GM18526 (cell line): ENCODE measurements around the gene SIVA1.

Experiments
- POLR2A ChIP-seq: IDR thresholded peaks from 3 replicates; pipeline ENCODE4 v1.6.1; 2011; ENCODE audit not compliant: insufficient read length; ENCODE audit errors: extremely low read depth

The SIVA1 gene

DNA sequence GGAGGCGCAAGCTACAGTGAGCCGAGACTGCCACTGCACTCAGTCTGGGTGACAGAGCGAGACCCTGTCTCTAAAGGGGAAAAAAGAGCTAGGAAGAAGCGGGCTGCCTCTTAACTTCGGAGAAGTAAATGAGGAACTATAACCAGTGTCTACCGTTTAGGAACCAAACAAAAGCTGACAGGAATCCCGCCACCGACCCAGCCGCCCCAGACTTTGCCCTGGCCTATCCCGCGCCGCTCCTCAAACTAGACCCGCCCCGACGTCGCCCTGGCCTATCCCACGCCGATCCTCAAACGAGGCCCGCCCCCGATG is 568 bp upstream of the SIVA1 start:
- TF ChIP-seq POLR2A = peak; percentile 21

DNA sequence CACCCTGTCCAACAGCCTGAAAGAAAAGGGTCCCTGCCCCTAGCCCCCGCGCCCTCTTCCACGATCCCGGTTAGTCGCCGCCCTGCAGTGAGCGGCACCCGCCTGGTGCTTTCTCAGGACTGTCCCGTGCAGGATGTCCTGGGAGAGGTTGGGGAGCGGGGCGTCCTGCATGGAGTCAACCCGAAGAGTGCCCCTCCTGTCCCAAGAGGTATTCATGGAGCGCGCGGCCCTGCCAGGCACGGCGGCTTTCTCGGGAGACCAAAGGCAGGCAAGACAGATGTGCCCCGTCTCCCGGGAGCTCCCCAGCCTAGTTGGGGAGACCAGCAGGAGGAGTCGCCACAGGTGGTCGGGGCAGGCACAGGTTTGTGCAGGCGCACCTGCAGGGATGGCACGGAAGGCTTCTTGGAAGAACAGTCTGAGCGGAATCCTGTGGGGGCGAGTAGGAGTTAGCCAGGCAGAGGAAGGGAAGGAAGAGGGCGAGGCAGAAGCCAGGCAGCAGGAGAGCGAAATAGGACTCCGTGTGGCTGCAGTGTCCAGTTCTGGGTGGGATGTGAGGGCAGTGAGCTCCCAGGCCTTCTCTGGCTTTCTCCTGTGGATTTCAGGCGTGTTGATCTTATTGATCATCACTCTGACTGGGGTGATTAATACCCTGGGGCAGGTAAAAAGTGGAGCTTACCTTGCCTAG is 723 bp downstream of the SIVA1 start:
- no peak for TF ChIP-seq POLR2A

DNA sequence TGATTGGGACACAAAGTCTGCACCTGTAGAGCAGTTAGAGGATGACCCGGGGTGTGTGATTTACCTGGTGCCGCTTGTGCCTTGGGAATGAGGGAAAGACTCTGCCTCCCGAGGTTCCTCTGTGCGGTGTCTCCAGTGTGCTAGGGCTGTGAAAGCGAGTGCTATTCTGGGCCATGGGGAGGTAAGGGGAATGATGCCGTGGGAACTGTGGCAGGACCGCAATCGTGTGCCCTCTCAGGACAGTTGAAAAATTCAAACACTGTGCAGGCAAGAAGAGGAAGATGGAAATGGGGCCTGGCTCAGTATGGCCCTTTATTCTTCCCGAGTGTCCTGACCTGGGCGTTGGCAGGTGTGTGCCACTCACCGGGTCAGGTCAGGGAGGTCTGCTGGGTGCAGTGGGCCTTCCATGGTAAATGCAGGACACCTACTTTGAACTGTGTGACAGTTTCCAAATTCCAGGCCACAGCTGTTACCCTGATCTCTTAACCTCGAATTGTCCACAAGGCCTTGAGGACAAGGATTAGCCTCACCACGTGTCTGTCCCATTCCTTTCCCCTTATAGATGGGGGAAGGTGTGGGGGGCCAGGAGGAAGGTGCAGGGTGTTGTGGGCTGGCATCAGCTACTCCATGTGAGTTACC is 1.4 kb downstream of the SIVA1 start:
- TF ChIP-seq POLR2A = no peak

DNA sequence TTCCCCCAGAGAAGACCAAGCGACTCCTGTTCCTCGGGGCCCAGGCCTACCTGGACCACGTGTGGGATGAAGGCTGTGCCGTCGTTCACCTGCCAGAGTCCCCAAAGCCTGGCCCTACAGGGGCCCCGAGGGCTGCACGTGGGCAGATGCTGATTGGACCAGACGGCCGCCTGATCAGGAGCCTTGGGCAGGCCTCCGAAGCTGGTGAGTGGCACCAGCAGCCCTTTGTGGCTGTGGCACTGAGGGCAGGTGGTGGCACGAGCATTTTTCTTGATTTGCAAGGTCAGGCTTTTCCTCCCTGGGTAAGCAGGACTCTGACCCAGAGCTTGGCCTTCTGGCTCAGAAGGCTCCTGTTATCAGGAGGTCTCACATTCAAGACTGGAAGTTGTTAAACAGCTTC is 2.7 kb downstream of the SIVA1 start:
- TF ChIP-seq POLR2A = no peak

DNA sequence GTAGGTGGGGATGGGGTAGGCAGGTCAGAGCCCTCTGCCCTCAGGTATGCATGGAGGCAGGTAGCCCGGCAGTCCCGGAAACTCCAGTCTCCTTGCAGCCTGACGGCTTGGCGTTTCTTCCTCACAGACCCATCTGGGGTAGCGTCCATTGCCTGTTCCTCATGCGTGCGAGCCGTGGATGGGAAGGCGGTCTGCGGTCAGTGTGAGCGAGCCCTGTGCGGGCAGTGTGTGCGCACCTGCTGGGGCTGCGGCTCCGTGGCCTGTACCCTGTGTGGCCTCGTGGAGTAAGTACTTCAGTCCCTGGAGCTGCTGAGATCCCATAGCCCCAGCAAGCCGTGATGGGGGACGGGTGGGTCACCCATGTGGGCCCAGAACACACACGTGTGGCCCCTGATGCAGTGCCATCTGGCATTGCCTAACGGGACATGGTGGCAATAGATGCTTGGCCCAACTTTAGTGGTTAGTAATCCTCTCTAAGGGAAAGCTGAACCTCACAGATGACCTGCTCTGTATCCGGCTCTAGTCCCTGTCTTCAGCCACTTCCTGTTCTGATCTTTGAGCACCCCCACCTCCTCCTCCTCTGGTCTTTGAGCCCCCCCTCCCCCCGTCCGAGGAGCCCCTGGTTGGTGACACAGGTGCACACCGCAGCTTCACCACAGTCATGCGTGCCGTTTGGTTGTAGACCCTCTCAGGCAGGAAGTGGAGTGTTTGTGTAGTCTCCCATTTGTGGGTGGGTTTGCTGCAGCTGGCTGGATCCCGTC is 3.7 kb downstream of the SIVA1 start:
- TF ChIP-seq POLR2A = no peak

DNA sequence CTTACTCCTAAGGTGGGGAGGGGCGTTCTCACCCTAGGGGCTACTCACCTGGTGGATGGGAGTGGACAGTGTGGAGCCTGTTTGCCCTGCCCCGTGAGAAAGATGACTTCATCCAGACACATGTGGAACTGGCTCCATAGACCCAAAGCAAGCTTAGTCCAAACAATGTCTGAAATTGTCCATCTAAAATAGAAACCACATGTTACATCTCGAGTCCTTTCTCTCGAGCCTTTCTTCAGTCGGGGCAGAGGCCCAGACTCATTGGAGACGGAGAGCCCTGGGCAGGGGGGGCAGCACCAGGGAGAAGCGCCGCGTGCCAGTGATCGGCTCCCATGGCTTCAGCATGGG is 4.3 kb downstream of the SIVA1 start:
- no peak for TF ChIP-seq POLR2A

DNA sequence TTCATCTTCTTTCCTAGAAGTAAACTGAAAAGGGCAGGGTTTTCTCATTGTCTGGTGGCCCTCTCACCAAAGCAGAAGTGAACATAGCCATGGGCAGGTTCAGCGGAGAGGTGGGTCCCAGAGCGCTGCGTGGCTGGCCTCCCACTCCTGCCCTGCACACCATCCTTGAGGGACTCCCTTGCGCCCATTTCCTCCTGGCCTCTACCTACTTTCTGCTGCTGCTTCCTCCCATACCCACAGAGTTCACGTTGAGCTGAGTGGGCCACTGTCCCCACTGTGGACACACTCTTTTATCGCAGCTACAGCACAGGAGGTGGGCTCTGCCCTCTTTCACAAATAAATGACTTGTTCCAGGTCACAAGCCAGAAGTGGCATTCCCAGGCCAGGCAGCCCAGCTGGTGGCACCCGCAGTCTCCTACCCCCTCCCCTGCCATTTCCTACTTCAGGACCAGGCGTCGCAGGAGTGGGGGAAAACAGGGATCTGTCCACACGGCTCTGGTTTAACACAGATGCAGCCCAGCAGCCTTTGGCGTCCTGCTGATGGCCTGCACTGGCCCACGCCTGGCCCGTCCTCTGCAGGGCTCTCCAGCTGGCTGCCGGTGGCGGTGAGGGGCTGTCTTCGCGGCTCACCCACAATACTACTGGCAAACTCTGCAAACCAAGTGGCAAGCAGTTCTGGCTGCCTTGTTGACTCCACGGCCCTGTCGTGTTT is 4.9 kb downstream of the SIVA1 start:
- no peak for TF ChIP-seq POLR2A

DNA sequence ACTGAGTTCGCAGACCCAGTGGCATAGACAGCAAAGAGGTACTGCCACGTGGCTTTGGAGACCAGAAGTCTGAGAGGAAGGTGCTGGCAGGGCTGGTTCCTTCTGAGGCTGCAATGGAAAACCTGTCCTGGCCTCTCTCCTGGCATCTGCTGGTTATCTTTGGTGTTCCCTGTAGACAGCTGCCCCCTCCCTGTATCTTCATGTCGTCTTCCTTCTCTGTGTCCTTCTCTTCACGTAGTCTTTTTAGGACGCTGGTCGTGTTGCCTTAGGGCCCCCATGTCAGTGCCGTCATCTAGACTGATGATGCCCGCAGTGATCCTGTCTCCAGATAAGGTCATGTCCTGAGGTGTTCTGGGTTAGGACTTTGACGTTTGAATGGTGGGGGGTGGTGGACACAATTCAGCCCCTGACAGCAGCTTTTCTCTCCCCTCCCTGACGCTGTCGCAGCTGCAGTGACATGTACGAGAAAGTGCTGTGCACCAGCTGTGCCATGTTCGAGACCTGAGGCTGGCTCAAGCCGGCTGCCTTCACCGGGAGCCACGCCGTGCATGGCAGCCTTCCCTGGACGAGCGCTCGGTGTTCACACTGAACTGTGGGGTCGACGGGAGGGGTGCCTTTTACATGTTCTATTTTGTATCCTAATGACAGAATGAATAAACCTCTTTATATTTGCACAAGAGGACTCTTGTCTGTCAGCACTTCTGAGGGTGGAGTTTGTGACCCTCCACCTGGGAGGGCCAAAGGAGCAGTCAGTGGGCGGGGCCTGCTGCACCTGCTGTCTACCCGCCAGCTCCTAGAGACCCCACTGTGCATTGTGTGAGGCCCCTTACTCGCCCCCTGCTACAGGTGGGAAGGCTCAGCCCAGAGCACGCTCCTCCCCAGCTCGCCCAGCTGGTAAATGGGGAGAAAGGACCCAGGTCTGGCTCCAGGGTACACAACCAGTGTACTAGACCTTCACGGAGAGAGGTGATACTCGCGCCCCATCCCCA is 6.3 kb downstream of the SIVA1 start:
- TF ChIP-seq POLR2A = no peak

DNA sequence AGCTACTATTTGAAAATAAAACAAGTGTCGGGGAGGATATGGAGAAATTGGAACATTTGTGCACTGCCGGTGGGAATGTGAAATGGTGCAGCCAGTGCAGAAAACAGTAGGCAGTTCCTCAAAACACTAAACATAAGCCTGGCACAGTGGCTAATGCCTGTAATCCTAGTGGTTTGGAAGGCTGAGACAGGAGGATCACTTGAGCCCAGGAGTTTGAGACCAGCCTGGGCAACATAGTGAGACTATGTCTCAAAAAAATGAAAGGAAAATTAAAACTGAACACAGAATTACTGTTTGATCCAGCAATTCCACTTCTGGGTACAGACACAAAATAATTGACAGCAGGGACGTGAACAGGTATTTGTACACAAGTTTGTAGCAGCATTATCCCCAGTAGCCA is 12.6 kb downstream of the SIVA1 start:
- no peak for TF ChIP-seq POLR2A

DNA sequence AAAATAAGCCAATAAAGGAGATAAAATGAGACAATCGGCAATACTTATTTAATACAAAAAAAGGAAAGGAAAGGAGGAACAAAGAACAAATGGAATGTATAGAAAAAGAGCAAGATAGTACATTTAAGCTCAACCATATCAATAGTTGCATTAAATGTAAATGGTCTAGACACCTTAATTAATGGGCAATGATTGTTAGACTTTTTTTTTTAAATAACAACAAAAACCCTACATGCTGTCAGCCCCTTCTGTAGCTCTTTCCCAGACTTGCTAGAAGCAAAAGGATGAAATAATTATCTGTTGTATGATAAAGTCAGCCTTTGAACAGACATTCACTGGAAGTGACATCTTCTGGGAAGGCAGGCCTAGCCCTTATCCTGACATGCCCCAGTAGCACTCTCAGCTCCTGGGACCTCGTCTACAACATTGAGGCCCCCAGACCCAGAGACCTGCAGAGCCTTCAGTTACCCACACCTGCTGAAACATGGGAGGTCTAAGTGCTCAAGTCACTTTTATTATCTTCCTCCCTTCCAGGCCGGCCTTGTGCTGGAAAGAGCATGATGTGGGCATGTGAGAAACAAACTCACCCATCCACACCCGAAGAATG is 13.4 kb downstream of the SIVA1 start:
- no peak for TF ChIP-seq POLR2A

DNA sequence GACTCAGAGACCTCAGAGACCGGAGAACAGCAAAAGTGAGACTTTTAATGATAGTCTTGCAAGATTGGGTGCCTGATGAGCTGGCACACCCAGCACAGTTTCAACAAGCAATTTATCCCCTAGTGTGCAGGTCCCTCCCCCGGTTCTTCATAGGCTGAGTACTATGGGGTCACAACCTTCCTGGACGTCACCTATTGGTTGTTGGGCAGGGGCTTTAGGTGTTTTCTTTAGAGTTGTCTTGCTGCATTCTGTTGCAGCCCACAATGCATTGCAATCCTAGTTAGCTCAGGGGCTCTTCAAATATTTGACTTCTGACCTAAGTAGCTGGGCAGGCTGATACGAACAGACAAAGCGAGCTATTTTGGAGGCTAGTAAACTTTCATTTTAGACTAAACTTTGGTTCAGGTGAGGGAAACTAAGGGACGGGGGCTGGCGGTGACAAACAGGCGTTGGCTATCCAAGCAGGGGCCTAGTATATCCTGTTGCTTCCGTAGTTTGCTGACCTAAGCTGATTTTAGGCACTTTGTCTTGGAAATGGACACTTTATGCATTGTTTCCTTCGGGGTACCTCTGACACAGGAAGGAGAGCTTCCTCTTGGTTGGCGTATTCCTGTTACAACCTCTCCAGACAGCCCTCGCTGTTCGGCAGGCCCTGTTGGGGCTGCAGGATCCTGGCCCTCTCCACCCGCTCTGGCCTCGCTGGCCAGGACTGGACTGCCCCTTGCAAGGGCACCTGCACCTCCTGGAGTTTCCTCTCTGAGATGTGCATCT is 14.1 kb downstream of the SIVA1 start:
- no peak for TF ChIP-seq POLR2A

DNA sequence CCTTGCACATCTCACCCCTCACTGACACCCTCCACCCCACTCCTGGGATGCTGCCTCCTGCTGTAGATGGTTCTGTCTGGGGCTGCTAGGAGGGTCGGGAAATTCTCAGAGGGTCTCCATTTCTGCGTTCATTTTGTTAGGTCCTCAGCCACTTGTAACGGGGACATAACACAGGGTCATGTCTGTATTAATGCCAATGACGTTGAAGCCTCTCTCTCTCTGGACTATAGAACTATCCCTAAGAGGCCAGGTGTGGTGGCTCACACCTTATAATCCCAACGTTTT is 14.6 kb downstream of the SIVA1 start:
- no peak for TF ChIP-seq POLR2A

DNA sequence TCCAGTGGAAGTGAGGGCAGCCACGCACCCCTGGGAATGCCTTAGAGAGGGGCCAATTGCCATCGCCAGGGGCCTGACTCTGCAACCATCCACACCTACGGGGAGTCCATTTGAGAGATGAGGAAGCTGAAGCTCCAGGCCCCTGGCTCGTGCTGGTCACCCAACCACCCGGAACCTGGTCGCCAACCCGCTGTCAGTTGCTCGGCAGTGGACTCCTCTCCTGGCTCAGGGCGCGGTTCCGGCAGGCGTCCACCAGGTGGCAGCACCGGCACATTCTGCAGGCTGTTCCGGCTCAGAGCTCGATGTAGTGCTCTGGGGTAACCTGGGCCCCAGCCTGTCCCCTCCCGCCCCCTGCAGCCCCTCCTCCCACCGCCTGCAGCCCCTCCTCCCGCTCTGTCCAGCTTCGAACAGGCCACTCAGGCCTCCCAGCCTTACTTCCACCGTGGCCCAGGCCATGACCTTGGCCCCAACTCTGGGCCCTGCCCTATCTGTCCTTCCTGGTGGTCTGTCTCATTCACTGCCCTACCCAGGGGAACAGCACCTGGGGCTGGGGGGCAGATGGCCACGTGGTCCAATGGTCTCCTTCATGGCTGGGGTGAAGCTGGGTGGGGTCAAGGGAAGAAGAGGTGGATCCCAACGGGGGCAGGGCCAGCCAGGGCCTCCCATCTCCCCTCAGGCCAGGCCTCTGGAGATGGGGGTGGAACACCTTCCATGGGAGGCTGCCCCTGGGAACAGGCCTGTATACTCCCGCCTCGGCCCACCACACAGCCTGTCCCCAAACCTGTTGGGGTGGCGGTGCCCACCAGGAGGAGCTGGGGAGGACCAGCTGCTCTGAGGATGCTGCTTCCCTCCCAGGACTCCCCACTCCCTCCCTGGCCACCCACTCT is 15.7 kb downstream of the SIVA1 start:
- TF ChIP-seq POLR2A = no peak

DNA sequence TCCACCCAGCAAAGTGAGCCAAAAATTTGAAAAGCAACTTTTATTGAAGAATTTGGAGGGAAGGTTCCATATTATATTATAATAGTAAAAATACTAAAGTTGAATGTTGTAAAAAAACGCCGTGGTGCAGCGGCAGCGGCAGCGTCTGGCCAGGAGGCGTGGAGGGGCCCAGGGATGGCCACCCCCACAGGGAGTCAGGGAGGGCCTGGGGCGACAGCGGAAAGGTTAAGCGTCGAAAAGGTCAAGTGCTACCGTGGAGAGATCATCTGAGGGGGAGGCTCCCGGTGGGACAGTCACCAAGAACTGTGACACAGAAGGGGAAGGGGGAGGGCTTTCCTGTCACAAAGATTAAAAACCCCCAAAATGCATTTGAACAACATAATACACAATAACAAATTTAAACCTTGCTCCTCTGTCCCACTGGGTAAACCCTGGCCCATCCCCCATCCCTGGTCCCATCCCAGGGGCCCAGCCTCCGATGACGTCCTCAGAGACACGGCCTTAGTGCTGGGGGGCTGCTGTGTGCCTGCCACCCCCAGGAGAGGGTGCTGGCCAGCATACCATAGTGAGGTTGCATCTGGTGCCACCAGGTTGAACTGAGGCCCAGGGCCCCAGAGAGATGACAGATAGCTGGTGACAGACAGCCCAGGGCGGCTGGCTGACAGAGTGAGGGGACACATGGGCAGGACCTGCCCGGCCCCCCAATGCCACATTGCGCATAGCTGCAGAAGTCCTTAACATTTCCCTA is 16.6 kb downstream of the SIVA1 start:
- no peak for TF ChIP-seq POLR2A
